Measurements from ENCODE around the gene SORT1.

Gene SORT1

GRCh38 chr1:109271458-109271857 lies 126.3 kb downstream of the SORT1 start:
- no peak for DNase-seq

- DNase-seq, result no peak
These were observed 126.9 kb downstream of the SORT1 start for GRCh38 chr1:109270623-109271317.

DNA sequence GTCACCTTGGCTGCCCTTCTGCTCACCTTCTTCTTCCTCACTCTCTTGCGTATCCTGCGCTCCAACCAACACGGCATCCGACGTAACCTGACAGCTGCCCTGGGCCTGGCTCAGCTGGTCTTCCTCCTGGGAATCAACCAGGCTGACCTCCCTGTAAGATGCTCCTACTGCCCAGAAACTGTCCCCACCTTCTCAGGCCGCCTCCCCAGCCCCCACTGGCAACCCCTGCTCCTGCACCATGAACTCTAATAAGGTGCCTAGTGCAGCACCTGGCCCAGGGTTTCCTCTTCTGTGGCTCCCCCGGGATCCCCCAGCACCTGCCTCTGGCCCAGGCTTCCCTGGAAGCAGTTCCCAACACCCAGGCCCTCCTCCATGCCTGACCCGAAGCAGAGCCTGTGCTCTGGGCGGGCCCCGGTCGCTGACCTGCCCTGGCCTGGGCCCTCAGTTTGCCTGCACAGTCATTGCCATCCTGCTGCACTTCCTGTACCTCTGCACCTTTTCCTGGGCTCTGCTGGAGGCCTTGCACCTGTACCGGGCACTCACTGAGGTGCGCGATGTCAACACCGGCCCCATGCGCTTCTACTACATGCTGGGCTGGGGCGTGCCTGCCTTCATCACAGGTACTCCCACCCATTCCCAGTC lies 127.6 kb downstream of the SORT1 start:
- no peak for DNase-seq

- no peak for DNase-seq
These were observed 128.3 kb downstream of the SORT1 start for GRCh38 chr1:109269212-109269980.

DNA sequence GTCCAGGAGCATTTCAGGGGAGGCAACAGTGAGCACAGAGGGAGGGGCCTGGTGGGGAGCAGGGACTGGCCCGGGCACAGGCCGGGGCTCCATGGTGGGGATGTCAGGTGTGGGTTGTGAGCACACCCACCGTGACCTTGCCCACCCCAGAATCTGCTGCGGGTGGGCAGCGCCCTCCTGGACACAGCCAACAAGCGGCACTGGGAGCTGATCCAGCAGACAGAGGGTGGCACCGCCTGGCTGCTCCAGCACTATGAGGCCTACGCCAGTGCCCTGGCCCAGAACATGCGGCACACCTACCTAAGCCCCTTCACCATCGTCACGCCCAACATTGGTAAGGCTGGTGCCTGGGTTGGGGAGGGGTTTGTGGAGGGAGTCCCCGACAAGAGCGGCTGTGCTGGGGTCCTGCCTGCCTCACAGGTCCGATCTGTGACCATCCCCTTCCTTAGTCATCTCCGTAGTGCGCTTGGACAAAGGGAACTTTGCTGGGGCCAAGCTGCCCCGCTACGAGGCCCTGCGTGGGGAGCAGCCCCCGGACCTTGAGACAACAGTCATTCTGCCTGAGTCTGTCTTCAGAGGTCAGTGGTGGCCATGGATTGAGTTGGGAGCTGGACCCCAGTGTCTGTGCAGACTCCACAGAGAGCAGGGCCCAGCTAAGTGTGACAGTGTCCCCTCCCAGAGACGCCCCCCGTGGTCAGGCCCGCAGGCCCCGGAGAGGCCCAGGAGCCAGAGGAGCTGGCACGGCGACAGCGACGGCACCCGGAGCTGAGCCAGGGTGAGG lies 129.1 kb downstream of the SORT1 start:
- no peak for DNase-seq

- DNase-seq, result no peak
These were observed 129.9 kb downstream of the SORT1 start for GRCh38 chr1:109267743-109268300.

GRCh38 chr1:109266965-109267364 lies 130.8 kb downstream of the SORT1 start:
- no peak for DNase-seq

DNA sequence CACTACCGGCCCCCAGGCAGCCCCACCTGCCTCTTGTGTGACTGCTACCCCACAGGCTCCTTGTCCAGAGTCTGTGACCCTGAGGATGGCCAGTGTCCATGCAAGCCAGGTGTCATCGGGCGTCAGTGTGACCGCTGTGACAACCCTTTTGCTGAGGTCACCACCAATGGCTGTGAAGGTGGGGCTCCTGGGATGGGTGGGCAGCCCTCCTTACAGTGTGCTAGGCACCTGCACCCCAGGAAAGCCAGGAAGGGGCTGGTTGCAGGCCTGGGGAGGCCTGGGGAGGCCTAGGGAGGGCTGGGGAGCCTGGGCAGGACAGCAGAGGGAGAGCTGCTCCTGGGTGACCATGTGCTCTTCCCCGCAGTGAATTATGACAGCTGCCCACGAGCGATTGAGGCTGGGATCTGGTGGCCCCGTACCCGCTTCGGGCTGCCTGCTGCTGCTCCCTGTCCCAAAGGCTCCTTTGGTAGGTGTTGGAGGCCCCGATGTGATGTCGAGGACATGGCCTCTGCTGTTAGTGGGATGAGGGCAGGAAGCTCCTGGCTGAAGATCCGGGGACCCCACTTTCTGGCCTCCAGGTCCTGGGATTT lies 131.9 kb downstream of the SORT1 start:
- no peak for DNase-seq

DNA sequence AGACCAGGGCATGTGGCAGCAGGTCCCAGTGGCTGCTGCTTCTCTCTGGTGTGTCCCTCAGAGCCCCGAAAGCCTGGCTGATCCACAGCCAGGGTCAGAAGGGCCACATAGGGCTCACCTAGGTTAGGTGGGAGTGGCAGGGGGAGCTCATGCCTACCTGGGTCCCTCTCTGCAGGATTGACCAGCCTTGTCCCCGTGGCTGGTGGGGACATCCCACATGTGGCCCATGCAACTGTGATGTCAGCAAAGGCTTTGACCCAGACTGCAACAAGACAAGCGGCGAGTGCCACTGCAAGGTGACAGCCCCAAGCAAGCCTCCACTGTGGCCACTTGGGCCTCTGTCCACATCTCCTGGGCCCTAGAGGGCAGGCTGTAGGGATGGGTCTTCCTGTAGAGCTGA lies 132.7 kb downstream of the SORT1 start:
- DNase-seq, result no peak

DNA sequence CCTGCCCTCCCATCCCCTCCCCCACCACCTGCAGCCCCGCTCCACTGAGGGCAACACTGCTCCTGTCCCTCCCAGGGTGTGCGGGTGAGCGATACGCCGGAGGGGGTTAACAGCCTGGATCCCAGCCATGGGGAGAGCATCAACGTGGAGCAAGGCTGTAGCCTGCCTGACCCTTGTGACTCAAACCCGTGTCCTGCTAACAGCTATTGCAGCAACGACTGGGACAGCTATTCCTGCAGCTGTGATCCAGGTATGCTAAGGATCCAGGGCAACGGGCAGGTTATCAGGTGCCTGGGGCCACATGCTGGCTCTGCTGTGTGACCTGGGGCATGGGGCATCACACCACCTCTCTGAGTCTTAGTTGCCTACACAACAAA lies 133.4 kb downstream of the SORT1 start:
- DNase-seq, result no peak

DNA sequence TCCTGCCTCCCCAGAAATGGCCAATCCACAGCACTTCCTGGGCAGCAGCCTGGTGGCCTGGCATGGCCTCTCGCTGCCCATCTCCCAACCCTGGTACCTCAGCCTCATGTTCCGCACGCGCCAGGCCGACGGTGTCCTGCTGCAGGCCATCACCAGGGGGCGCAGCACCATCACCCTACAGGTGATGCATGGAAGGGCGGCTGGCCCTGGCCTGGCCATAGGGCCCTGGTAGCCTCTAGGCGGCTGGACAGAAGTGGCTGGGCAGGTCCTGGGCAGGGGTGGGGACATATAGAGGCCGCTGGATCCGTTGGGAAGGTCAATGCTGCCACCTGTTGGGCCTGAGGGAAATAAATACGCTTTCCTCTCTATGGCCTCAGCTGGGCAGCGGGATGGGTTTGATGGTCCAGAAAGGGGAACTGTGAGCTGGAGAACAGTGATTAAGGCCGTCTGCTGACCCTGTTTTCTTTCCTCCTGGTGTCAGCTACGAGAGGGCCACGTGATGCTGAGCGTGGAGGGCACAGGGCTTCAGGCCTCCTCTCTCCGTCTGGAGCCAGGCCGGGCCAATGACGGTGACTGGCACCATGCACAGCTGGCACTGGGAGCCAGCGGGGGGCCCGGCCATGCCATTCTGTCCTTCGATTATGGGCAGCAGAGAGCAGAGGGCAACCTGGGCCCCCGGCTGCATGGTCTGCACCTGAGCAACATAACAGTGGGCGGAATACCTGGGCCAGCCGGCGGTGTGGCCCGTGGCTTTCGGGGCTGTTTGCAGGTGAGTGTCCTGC lies 133.9 kb downstream of the SORT1 start:
- peak; percentile 99 for DNase-seq

GRCh38 chr1:109263234-109263596 lies 134.5 kb downstream of the SORT1 start:
- no peak for DNase-seq

- DNase-seq, result no peak
These were observed 135.3 kb downstream of the SORT1 start for GRCh38 chr1:109262231-109263055.

DNA sequence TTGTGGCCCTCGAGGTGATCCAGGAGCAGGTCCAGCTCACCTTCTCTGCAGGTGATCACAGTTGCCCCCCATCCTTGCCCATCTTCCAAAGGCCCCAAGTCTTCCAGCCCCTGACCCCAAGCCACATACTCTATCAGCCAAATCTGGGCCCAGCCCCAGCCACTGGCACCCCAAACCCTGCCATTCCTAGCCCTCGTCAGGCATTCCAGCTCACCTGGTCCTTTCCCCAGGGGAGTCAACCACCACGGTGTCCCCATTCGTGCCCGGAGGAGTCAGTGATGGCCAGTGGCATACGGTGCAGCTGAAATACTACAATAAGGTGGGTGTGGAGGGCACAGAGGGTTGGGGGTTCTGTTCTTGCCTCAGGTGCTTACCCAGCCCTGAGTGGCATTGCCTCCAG lies 136.1 kb downstream of the SORT1 start:
- no peak for DNase-seq

DNA sequence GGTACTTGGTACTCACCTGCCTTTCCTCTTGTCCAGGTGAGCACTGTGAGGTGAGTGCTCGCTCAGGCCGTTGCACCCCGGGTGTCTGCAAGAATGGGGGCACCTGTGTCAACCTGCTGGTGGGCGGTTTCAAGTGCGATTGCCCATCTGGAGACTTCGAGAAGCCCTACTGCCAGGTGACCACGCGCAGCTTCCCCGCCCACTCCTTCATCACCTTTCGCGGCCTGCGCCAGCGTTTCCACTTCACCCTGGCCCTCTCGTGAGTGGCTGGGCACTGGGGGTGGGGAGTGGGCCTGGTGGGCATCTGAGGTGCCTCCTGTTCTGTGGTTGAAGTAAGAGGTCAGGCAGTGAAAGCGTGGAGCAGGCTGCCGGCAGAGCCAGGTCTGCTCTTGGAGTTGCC lies 136.7 kb downstream of the SORT1 start:
- DNase-seq, result no peak

- DNase-seq, result peak; percentile 24
These were observed 137.8 kb downstream of the SORT1 start for GRCh38 chr1:109259674-109260557.

Data from DMS53 (cell line).